WTC11 (cell line): ENCODE results near the gene HYI. TPM values are rescaled to one million over a fixed set of nuclear protein-coding genes. Genes with fewer than 3 reads are reported as not detected.

Experiments
- ATAC-seq: fragments of 200-7000 bp; cut with Tn5 transposase; 2 replicates; pipeline ENCODE4 v1.10.0; 2021; ENCODE audit warnings: mild to moderate bottlenecking, moderate library complexity
- CTCF ChIA-PET: fragments of 300-600 bp; sonication (Branson Sonifier 250); formaldehyde crosslinking; loops from one replicate; lab custom pipeline; 2021; ENCODE audit warnings: antibody characterized with exemption; lab: Charles Lee
- POLR2A ChIA-PET: fragments of 350-600 bp; sonication (Branson Sonifier 250); formaldehyde crosslinking; loops from one replicate; lab custom pipeline; 2021; ENCODE audit warnings: antibody characterized with exemption; lab: Charles Lee
- DNase-seq: peaks from one replicate; pipeline ENCODE4 v3.0.0; 2021; ENCODE audit warnings: low spot score
- H3K27ac Mint-ChIP-seq: 2 replicates; pipeline ENCODE4 v1.8.0; 2021; ENCODE audit warnings: mixed read lengths
- H3K27me3 Mint-ChIP-seq: 2 replicates; pipeline ENCODE4 v1.8.0; 2021; ENCODE audit warnings: low read depth, mild to moderate bottlenecking, moderate library complexity, mixed read lengths
- H3K36me3 Mint-ChIP-seq: 2 replicates; pipeline ENCODE4 v1.8.0; 2021; ENCODE audit warnings: mixed read lengths
- H3K4me1 Mint-ChIP-seq: 2 replicates; pipeline ENCODE4 v1.8.0; 2022; ENCODE audit warnings: mixed read lengths
- H3K4me3 Mint-ChIP-seq: 2 replicates; pipeline ENCODE4 v1.8.0; 2021; ENCODE audit warnings: mild to moderate bottlenecking, moderate library complexity, mixed read lengths
- H3K9me3 Mint-ChIP-seq: 2 replicates; pipeline ENCODE4 v1.8.0; 2021; ENCODE audit warnings: mixed read lengths
- AFF4 ChIP-seq: sonication (generic); formaldehyde crosslinking; IDR thresholded peaks from 2 replicates; pipeline ENCODE4 v1.8.1; 2023; ENCODE audit warnings: mild to moderate bottlenecking, missing genetic modification reagents, borderline replicate concordance
- EMX1 ChIP-seq: fragments of 250-450 bp; sonication (Bioruptor Pico); IDR thresholded peaks from 2 replicates; pipeline ENCODE4 v1.8.0; 2021; ENCODE audit warnings: mild to moderate bottlenecking
- ERG ChIP-seq: fragments of 250-450 bp; sonication (Bioruptor Pico); IDR thresholded peaks from 2 replicates; pipeline ENCODE4 v1.8.0; 2021; ENCODE audit warnings: mild to moderate bottlenecking
- GRHL2 ChIP-seq: fragments of 250-450 bp; sonication (Bioruptor Pico); IDR thresholded peaks from 2 replicates; pipeline ENCODE4 v1.8.0; 2022; ENCODE audit warnings: mild to moderate bottlenecking, moderate library complexity; ENCODE audit not compliant: insufficient replicate concordance, severe bottlenecking
- GTF2I ChIP-seq: fragments of 250-450 bp; sonication (Bioruptor Pico); conservative IDR thresholded peaks from 2 replicates; pipeline ENCODE4 v1.4.0; 2021; ENCODE audit warnings: mild to moderate bottlenecking
- IRF2 ChIP-seq: sonication (generic); formaldehyde crosslinking; IDR thresholded peaks from 2 replicates; pipeline ENCODE4 v1.8.0; 2022; ENCODE audit warnings: low read depth, missing genetic modification reagents, borderline replicate concordance
- SMAD3 ChIP-seq: sonication (generic); formaldehyde crosslinking; IDR thresholded peaks from 2 replicates; pipeline ENCODE4 v1.8.0; 2022; ENCODE audit warnings: missing genetic modification reagents, mild to moderate bottlenecking, borderline replicate concordance
- TCF7 ChIP-seq: sonication (generic); formaldehyde crosslinking; IDR thresholded peaks from 2 replicates; pipeline ENCODE4 v1.8.0; 2022; ENCODE audit warnings: mild to moderate bottlenecking, low read depth, missing genetic modification reagents, moderate library complexity
- TEAD4 ChIP-seq: sonication (generic); formaldehyde crosslinking; IDR thresholded peaks from 2 replicates; pipeline ENCODE4 v1.8.0; 2022; ENCODE audit warnings: mild to moderate bottlenecking, missing genetic modification reagents
- USF1 ChIP-seq: sonication (generic); formaldehyde crosslinking; IDR thresholded peaks from 2 replicates; pipeline ENCODE4 v1.8.0; 2022; ENCODE audit warnings: mild to moderate bottlenecking, missing genetic modification reagents
- ZBTB43 ChIP-seq: sonication (generic); formaldehyde crosslinking; IDR thresholded peaks from 2 replicates; pipeline ENCODE4 v1.8.1; 2023; ENCODE audit warnings: mild to moderate bottlenecking, missing genetic modification reagents
- ZMAT4 ChIP-seq: fragments of 250-450 bp; sonication (Bioruptor Pico); IDR thresholded peaks from 2 replicates; pipeline ENCODE4 v1.9.0; 2021; ENCODE audit warnings: mild to moderate bottlenecking
- ZNF121 ChIP-seq: sonication (generic); formaldehyde crosslinking; IDR thresholded peaks from 2 replicates; pipeline ENCODE4 v1.8.0; 2023; ENCODE audit warnings: missing genetic modification reagents
- ZNF219 ChIP-seq: sonication (generic); formaldehyde crosslinking; IDR thresholded peaks from 2 replicates; pipeline ENCODE4 v1.8.0; 2023; ENCODE audit warnings: missing genetic modification reagents, mild to moderate bottlenecking, borderline replicate concordance
- ZNF423 ChIP-seq: fragments of 250-450 bp; sonication (Bioruptor Pico); IDR thresholded peaks from 2 replicates; pipeline ENCODE4 v2.1.2; 2022; ENCODE audit warnings: mild to moderate bottlenecking, moderate library complexity
- ZNF425 ChIP-seq: fragments of 250-450 bp; sonication (Bioruptor Pico); conservative IDR thresholded peaks from 2 replicates; pipeline ENCODE4 v1.9.0; 2021; ENCODE audit warnings: mild to moderate bottlenecking
- ZSCAN18 ChIP-seq: fragments of 250-450 bp; sonication (Bioruptor Pico); IDR thresholded peaks from 2 replicates; pipeline ENCODE4 v2.1.2; 2022; ENCODE audit warnings: mild to moderate bottlenecking, moderate library complexity
- total RNA-seq: library from RNA; stranded (reverse); gene quantifications from 3 replicates; pipeline ENCODE4 v1.2.3, GENCODE V29; 2021

The HYI gene
- total RNA-seq, 1 experiment from 2014 or later = 23.2 TPM

- Mint-ChIP-seq H3K4me3 (no peak overlapping the region), H3K27me3 (no peaks in the 10 kb centered on the region), H3K27ac (no peak overlapping the region), H3K9me3 (no peaks in the 10 kb centered on the region), H3K36me3 (peaks cover 41% of the 10 kb centered on the region), H3K4me1 (peaks cover 2% of the 10 kb centered on the region)
- ATAC-seq = no peak
- no peak for DNase-seq
- CTCF ChIA-PET = interaction anchor here (0.9 kb wide), 1 partner anchor 18 kb away, joined by 3 read pairs; no protein-coding TSS in a partner anchor
- POLR2A ChIA-PET = no interaction called here
- TF ChIP-seq ZNF425 (CRISPR knock-in tag) (no peak), EMX1 (CRISPR knock-in tag) (no peak), TCF7 (no peak), ZNF423 (CRISPR knock-in tag) (no peak), ZNF121 (CRISPR knock-in tag) (no peak), AFF4 (CRISPR knock-in tag) (no peak), IRF2 (CRISPR knock-in tag) (no peak), TEAD4 (CRISPR knock-in tag) (no peak), GTF2I (no peak), ZBTB43 (CRISPR knock-in tag) (no peak), ZSCAN18 (CRISPR knock-in tag) (no peak), ERG (CRISPR knock-in tag) (no peak), GRHL2 (no peak), ZMAT4 (CRISPR knock-in tag) (no peak), ZNF219 (CRISPR knock-in tag) (no peak), USF1 (CRISPR knock-in tag) (no peak), SMAD3 (CRISPR knock-in tag) (no peak)
These were observed 21.4 kb downstream of the HYI start for GRCh38 chr1:43432171-43432860.
